Skeletal muscle tissue (tissue), 4 donors: ENCODE results near the gene KCNS1. TPM values are rescaled to one million over a fixed set of nuclear protein-coding genes. Genes with fewer than 3 reads are reported as not detected.
"Not testable (repeated sequence)": the region's sequence is repeated elsewhere in the genome, so short reads cannot be mapped to it uniquely, and the experiment has no call there.

Experiments
- H3K27ac ChIP-seq: one replicate; pipeline ENCODE4 v1.7.0; 2013; ENCODE audit warnings: mild to moderate bottlenecking, low read depth, low read length, inconsistent platforms
- H3K27me3 ChIP-seq, 3 donors: one replicate each; pipeline ENCODE4 v1.7.0; 2013; ENCODE audit warnings: low read length in 3 of 3; ENCODE audit not compliant: control insufficient read depth in 3 of 3, insufficient read depth in 3 of 3
- H3K36me3 ChIP-seq, 3 donors: one replicate each; pipeline ENCODE4 v1.7.0; 2013; ENCODE audit warnings: low read length in 3 of 3; ENCODE audit not compliant: control insufficient read depth in 3 of 3, insufficient read depth in 3 of 3
- H3K4me1 ChIP-seq, 3 donors: one replicate each; pipeline ENCODE4 v1.7.0; 2013; ENCODE audit warnings: low read length in 3 of 3, mild to moderate bottlenecking in 3 of 3; ENCODE audit not compliant: control insufficient read depth in 3 of 3, insufficient read depth in 3 of 3
- H3K4me3 ChIP-seq, 3 donors: one replicate each; pipeline ENCODE4 v1.7.0; 2013; ENCODE audit warnings: low read length in 3 of 3
- H3K9ac ChIP-seq, 3 donors: one replicate each; pipeline ENCODE4 v1.7.0; 2013; ENCODE audit warnings: low read length in 3 of 3, mild to moderate bottlenecking in 3 of 3, moderate library complexity in 2 of 3, low read depth in 1 of 3
- H3K9me3 ChIP-seq, 3 donors: one replicate each; pipeline ENCODE4 v1.7.0; 2013; ENCODE audit warnings: low read length in 3 of 3; ENCODE audit not compliant: control insufficient read depth in 3 of 3
- total RNA-seq: library from RNA; depleted of rRNA; stranded (reverse); fragments of >200 nt; gene quantifications from one replicate; pipeline ENCODE4 v1.2.3, GENCODE V29; 2014
- donor health status: Osteomylitis.

KCNS1 gene, protein sequence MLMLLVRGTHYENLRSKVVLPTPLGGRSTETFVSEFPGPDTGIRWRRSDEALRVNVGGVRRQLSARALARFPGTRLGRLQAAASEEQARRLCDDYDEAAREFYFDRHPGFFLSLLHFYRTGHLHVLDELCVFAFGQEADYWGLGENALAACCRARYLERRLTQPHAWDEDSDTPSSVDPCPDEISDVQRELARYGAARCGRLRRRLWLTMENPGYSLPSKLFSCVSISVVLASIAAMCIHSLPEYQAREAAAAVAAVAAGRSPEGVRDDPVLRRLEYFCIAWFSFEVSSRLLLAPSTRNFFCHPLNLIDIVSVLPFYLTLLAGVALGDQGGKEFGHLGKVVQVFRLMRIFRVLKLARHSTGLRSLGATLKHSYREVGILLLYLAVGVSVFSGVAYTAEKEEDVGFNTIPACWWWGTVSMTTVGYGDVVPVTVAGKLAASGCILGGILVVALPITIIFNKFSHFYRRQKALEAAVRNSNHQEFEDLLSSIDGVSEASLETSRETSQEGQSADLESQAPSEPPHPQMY
- under 0.01 TPM for total RNA-seq

DNA sequence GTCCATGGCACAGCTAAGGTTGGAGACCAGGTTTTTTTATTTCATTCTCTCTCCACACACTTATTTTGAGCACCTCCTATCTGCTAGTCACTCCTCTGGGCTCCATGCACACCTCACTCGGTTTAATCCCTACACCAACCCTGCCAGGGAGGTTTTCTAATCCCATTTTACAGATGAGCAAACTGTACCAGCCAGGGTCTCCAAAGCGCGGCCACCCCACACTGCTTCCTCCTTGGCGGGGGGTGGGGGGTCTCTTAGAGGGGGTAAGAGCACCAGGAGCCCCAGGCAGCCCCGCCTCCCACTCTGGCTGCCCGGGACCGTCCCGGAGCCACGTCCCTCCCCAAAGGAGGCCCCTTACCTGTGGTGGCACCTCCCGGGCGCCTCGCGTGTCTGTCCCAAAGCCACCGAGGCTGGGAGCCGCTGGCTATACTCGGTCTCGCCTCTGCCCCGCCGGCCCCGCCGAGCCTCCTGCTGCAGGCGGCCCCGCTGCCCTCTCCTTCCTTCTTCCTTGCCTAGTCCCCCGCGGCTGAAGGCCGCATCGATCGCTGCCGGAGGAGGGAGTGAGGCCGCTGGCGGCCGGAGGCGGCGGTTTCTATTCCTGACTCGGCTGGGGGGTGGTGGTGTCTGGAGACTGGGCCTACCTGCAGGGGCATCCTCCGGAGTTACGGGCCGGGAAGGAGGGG lies at the start of gene KCNS1:
TSS of gene KCNS1 (minus strand) at position 565 of the 683 bp plus-strand sequence. CDS start 1,891 bp downstream, outside the sequence.
- no peak within 1 kb of the TSS for H3K27ac ChIP-seq
- H3K4me1 ChIP-seq, result peaks cover 3 to 12% (median 4%) of the 10 kb centered on the region in 3 donors
- no peak within 1 kb of the TSS for H3K4me3 ChIP-seq
- no peak within 1 kb of the TSS for H3K9ac ChIP-seq
- no peaks in the 10 kb centered on the region for H3K9me3 ChIP-seq
- H3K36me3 ChIP-seq, result no peaks in the 10 kb centered on the region
- peaks cover 58 to 64% (median 62%) of the 10 kb centered on the region in 3 donors for H3K27me3 ChIP-seq

DNA sequence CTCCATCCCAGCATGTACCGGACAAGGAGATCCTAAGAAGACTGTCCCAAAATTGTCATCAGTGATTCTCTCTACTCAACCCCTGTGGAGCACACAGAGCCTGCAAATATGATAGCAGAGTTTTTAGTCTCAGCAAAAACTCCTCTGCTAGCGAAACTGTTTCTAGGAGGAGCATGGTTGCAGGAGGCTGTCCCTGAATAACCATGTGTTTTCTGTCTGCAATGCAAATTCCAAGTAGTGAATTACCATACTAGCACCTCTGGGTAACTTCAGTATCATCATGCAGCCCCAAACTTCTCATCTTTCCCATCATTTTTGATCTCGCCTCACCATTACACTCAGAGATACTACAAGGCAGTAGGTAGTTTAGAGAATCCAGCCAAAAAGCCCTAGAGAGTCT lies 48.1 kb upstream of the KCNS1 start:
- Histone ChIP-seq H3K9ac (no peak overlapping the region), H3K4me1 (peaks cover 0 to 2% (median 0%) of the 10 kb centered on the region in 3 donors), H3K4me3 (no peak overlapping the region), H3K27me3 (peaks cover 3 to 13% (median 10%) of the 10 kb centered on the region in 3 donors), H3K27ac (no peak overlapping the region), H3K36me3 (no peaks in the 10 kb centered on the region), H3K9me3 (no peaks in the 10 kb centered on the region)

- peaks cover 4 to 20% (median 10%) of the 10 kb centered on the region in 3 donors for H3K27me3 ChIP-seq
- H3K9ac ChIP-seq, result no peak overlapping the region
- no peaks in the 10 kb centered on the region for H3K4me1 ChIP-seq
- no peaks in the 10 kb centered on the region for H3K36me3 ChIP-seq
- H3K4me3 ChIP-seq, result no peak overlapping the region
- H3K9me3 ChIP-seq, result no peaks in the 10 kb centered on the region
- H3K27ac ChIP-seq, result no peak overlapping the region
Observed at GRCh38 chr20:45140836-45141235, 39.9 kb upstream of the KCNS1 start.

DNA sequence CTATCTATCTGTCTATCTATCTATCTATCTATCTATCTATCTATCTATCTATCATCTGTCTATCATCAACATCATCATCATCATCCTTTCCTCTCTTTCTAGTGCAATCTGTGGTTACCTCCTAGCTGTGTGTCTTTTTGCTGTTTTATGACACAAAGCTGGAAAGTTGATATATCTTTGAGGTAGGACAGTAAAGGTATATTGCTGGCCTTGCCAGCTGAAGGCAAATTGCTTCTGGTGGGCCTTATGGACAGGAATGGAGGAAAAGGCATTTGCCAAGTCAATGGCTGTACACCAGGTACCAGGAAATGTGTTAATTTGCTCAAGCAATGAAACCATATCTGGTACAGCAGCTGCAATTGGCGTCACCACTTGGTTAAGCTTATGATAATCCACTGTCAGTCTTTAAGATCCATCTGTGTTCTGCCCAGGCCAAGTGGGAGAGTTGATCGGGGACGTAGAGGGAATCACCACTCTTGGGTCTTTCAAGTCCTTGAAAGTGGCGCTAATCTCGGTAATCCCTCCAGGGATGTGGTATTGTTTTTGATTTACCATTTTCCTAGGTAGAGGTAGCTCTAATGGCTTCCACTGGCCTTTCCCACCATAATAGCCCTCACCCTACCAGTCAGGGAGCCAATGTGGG lies 38.9 kb upstream of the KCNS1 start:
- not testable (repeated sequence) for H3K27ac ChIP-seq, H3K9me3 ChIP-seq, H3K4me3 ChIP-seq, H3K36me3 ChIP-seq, H3K4me1 ChIP-seq, H3K9ac ChIP-seq
- H3K27me3 ChIP-seq, result peaks cover 0 to 20% (median 12%) of the 10 kb centered on the region in 3 donors

DNA sequence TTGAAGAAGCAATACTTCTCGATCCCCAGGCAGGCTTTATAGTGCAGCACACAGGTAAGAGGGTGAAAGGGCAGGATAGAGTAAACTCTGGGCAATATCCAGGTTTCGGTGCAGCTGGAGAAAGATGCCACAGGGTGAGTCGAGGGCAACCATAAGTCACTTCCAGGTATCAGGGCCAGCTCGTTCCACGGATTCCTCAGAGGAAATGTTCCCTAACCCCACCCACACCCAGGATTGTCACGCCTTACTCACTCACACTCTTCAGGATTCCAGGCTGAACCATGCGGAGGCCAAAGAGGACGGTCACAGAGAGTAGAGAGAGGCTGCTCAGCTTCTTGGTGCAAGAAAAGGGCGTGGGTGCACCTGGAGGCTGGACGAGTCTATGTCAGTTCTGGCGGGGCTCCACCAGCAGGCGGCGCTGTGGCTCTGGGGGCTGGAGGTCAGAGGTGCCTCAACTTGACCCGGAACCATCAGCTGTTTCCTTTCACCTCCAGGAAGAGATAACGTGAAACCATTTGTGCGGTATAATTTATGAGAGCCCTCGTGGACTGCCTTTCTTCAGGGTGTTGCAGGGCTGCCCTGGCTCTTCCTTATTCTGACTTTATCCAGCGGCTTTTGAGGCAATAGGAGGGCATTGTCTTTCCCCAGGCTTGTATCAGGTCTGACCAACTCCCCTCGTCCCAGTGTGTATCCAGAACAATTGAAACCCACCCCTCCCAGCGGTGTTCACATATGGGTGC lies 37.8 kb upstream of the KCNS1 start:
- Histone ChIP-seq H3K4me1 (no peaks in the 10 kb centered on the region), H3K36me3 (no peaks in the 10 kb centered on the region), H3K27ac (no peak overlapping the region), H3K9me3 (no peaks in the 10 kb centered on the region), H3K27me3 (peaks cover 0 to 20% (median 12%) of the 10 kb centered on the region in 3 donors), H3K9ac (no peak overlapping the region), H3K4me3 (no peak overlapping the region)

DNA sequence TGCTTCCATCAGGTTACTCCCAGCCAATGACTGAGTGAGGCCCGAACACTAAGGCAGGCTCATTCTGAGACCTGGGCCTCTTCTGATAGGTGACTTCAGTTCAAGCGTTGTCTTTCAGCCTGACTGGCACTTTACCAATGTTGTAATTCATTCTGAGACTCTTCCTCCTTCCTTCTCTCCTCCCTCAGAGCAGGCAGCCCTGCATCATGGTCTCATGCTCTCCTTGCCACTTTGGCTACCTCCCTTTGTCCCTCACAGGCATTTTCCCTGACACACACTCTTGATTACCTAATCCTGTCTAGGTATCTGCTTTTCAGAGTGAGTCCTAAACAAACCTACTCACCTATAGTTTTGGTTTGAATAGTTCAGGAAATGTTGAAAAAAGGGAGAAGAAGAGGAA lies 36.0 kb upstream of the KCNS1 start:
- no peak overlapping the region for H3K27ac ChIP-seq
- H3K27me3 ChIP-seq, result peaks cover 0 to 16% (median 12%) of the 10 kb centered on the region in 3 donors
- H3K4me3 ChIP-seq, result no peak overlapping the region
- H3K36me3 ChIP-seq, result no peaks in the 10 kb centered on the region
- no peak overlapping the region for H3K9ac ChIP-seq
- no peaks in the 10 kb centered on the region for H3K4me1 ChIP-seq
- H3K9me3 ChIP-seq, result no peaks in the 10 kb centered on the region

- Histone ChIP-seq H3K9me3 (no peaks in the 10 kb centered on the region), H3K9ac (no peak overlapping the region), H3K4me1 (no peaks in the 10 kb centered on the region), H3K27ac (no peak overlapping the region), H3K4me3 (no peak overlapping the region), H3K36me3 (no peaks in the 10 kb centered on the region), H3K27me3 (peaks cover 6 to 24% (median 10%) of the 10 kb centered on the region in 3 donors)
Observed at GRCh38 chr20:45128099-45128498, 27.2 kb upstream of the KCNS1 start.

DNA sequence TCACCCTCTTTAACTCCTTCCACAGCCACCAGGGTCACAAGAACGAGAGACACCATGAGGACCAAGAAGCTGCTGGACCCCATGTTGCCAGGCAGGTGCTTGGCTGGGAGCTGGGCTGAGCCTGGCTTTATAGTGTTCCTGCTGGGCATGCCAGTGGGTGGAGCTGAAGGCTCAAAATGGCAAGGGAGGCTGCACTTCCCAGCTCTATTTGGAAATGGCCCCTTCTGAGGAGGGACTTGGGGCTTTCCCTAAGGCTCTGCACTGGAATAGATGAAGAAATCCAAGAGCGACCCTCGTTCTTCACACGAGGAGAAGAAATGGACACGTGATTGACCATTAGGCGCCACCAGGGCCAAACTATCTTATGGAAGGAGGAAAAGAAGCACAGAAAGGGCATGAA lies 23.4 kb upstream of the KCNS1 start, which contains the start of gene WFDC12:
TSS of gene WFDC12 (minus strand) at position 101 of the 400 bp plus-strand sequence. CDS start at position 83, 18 bp downstream.
- Histone ChIP-seq H3K9ac (no peak within 1 kb of the TSS), H3K27me3 (peaks cover 6 to 27% (median 14%) of the 10 kb centered on the region in 3 donors), H3K27ac (no peak within 1 kb of the TSS), H3K9me3 (no peaks in the 10 kb centered on the region), H3K36me3 (no peaks in the 10 kb centered on the region), H3K4me3 (no peak within 1 kb of the TSS), H3K4me1 (no peaks in the 10 kb centered on the region)

GRCh38 chr20:45121388-45121787 lies 20.5 kb upstream of the KCNS1 start:
- Histone ChIP-seq H3K27ac (no peak overlapping the region), H3K9me3 (no peaks in the 10 kb centered on the region), H3K27me3 (peaks cover 6 to 26% (median 14%) of the 10 kb centered on the region in 3 donors), H3K9ac (no peak overlapping the region), H3K36me3 (no peaks in the 10 kb centered on the region), H3K4me1 (no peaks in the 10 kb centered on the region), H3K4me3 (no peak overlapping the region)
